ELF-1 (cell line): ENCODE results near the gene TSPAN14.

Source experiments
- DNase-seq: peaks from one replicate; pipeline ENCODE4 v3.0.0-alpha.2; 2016; ENCODE audit warnings: low read depth, low spot score

TSPAN14 gene

GRCh38 chr10:80487421-80487785, 33.3 kb downstream of the TSPAN14 start:
- DNase-seq = no peak

- DNase-seq = no peak
These were observed 33.9 kb downstream of the TSPAN14 start for GRCh38 chr10:80487791-80488538.

DNA sequence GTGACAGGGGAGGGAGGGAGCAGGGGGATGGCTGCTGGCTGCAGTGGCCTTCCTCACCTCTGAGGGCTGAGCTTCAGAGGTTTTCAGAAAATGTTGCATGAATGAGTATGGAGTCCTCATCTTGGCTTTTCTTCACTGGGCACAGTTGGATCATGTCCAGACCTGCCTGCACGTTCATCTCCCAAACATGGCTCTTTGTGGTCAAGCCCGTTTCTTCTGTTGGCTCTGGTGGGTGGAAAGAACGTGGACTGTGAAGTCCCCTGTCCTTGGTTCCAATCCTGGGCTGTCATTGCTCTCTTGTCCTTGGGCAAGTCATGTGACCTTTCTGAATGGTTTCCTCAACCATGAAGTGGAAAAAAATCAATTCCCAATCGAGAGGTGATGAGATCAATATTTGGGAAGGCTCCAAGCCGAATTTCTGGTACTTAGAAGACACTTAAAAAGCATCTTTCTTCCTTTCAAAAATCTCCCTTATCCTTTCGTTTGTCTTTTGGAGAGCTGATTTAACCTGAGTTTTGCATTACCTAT, 34.5 kb downstream of the TSPAN14 start:
- DNase-seq = no peak

- DNase-seq = no peak
These were observed 35.4 kb downstream of the TSPAN14 start for GRCh38 chr10:80489371-80490112.

DNA sequence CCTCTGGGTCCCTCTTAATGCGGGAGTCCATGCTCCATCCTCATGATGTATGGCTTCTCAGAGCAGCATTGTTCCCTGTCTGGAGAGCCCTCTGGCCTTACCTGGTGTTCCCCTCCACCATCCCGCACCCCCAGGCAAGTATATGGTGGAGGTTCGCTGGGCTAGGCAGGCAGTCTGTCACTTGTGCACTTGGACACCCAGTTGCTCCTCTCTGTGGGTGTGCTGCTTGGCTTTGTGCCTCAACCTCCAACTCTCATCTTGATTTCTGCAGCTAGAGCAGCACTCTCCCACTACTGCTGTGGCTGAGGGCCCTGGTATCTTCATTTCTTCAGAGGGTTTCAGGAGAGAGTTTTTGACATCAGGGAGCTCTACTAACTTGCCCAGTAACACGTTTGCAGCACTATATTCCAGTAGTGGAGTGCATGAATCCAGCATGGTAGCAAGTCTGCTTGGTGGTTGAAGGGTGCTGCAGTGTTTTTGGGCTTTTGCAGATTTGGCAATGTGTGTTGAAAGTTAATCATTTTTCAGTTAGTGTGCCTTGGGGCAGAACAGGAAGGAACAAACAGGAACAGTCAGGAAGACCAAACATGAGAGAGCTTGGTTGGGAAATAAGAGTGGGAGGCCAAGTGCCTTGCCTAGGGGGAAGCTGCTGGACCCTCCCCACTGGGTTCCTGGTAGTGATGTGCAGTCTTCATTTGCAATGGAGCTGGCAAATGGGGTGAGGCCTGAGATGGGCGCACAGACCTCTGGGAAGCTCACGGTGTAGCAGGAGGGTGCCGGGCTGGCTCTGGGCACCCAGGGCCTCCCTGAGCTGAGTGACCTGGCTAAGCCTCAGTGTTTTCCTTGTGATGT, 37.4 kb downstream of the TSPAN14 start:
- DNase-seq = no peak

DNA sequence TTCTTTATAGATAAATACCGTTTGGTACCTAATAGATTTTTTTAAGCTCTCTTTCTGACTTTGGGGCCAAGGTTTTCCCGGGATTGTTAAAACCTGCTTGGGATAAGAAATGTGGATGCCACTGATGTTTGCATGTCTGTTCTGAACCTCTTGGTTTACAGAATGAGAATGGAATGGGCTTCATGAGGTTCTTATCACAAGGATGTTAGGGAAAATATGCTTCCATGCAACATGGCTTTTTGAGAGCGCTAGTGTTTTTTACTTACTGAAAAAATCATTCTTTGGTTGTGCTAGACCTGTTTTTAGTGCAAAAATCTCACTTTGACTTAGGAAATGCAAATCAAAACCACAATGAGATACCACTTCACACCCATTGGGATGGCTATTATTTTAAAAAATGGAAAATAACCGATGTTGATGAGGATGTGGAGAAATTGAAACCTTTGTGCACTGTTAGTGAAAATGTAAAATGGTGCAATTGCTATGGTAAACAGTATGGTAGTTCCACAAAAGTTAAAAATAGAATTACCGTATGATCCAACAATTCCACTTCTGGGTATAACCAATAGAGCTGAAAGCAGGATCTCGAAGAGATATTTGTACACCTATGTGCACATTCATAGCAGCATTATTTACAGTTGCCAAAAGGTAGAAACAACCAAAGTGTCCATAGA, 38.9 kb downstream of the TSPAN14 start:
- no peak for DNase-seq

DNA sequence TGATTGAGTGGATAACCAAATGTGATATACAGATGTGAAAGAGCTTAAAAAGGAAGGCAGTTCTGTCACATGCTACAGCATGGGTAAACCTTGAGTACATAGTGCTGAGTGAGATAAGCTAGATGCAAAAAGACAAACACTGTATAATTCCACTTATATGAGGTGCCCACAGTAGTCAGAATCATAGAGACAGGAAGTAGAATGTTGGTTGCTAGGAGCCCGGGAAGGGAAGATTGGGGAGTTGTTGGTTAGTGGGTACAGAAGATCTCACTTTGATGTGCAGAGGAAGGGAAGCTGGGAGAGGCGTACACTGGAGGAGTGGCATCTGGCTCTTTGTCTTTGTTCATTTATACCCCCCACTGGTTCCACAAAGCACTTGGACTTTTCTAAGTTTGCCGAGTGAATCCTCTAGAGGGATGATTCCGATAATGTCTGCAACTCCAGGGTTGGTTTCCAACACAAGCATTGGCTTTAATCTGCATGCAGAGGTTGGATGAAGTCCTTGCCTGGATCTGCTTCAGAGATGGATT, 39.5 kb downstream of the TSPAN14 start:
- no peak for DNase-seq

DNA sequence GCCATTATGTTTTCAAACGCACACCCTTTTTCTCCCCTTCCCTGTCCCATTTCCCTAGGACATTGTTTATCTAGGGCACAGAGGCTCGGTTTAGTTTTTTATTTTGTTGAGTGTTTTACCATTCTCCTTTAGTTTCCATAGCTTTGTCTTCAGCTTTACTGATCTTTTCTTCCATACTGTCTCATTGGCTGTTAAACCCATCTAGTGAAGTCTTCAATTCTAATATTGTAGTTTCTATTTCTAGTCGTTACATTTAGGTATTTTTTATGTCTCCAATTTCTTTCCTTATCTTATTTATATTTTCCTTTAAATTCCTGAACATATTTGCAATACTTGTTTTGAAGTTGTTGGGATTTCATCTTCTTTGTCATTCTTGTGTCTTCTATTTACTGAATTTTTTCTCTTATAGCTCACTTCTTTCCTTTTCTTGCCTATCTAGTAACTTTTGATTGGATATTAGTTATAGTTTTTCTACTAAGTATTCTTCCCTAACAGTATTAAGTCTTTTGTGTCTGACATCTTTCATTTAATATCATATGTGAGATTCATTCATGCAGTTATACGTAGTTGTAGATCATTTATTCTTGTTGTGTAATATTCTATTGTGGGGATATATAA, 42.6 kb downstream of the TSPAN14 start:
- DNase-seq = no peak

GRCh38 chr10:80497187-80498077, 43.3 kb downstream of the TSPAN14 start:
- no peak for DNase-seq

- no peak for DNase-seq
These were observed 44.1 kb downstream of the TSPAN14 start for GRCh38 chr10:80498078-80498832.

DNA sequence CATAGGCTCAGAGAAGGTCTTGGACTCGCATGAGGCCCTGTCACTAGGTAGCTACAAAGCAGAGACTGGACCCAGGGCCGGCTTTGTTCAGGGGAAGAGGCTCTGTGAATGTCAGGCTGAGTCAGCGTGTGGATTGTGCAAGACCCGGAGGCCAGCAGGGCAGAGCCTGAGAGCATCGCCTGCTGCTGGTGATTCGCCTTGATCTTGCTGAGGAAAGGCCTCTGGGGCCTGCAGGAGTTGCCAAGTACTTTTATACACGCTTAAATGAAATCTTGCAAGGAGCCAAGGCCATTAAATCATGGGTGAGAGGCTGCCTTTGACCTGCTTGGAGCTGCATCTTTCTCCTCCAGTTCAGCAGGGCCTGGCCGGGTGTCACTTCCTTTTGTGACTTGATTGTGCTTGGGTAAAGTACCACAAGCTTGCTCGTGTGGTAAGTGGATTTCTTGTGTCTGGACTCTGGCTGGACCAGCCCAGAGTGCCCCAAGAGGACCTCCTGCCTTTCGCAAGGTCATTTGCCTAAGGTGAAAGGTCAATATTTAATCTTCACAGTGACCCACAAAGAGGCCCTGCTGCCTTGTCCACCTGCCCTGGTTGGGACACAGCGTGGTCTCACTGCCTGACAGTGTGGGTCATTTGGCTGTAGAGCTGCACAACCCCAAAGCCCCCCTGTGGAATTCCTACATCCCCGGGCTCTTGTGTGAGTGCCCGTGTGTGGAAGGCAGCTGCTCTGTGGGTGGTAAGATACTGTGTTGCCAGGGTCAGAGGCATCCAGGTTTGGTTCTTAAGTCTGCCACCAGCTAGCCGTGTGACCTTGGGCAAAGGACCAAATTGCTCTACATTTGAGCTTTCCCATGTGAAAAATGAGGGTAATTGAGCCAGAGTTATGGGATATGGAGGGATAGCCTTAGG, 45.0 kb downstream of the TSPAN14 start:
- DNase-seq = peak; percentile 86

- DNase-seq = peak; percentile 71
These were observed 46.7 kb downstream of the TSPAN14 start for GRCh38 chr10:80500572-80501380.

GRCh38 chr10:80501381-80501912, 47.3 kb downstream of the TSPAN14 start:
- peak; percentile 60 for DNase-seq

GRCh38 chr10:80501913-80502521, 47.9 kb downstream of the TSPAN14 start:
- DNase-seq = no peak

DNA sequence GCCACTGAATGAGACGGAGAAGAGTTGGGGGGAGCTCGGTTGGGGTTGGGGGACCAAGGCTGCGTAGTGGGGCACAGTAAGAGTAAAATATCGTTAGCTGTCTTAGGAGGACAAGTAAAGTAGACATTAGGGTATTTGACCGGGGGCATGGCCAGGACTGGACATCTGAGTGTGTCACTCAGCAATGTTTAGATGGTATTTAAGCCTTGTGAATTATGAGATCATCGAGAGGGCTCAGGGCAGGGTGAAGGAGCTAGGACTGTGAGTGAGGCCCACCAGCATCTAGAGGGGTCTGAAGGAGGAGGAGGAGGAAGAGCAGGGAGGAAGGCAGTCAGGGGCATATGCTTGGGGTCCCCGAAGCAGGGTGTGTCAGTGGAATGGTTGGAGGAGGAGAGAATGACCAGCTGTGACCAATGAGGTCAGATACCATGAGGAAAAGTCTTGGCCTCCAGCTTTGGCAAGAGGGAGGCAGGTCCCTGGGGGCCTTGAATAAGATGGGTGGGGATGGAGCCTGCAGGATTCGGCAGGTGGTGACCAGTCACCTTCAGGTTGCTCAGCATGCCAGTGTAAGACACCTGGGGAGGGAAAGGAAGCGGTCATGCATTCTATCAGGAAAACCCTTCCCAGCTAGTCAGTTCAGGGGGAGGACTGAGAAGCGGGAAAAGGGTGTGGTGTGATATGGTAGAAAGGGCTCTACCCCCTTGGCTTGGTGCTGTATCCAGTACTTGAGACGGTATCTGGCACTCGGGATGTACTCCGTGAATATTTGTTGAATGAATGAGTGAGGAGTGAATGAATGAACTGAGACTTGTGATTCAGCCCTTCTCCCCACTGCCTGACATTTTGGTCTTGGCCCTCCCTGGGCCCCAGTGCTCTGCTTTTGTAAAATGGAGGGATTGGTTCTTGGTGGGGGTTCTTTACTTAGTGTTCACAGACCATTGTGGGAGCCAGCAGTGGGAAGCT, 48.8 kb downstream of the TSPAN14 start:
- no peak for DNase-seq
